Urinary bladder (tissue), 4 donors: ENCODE measurements around the gene PTPRC. TPM values are rescaled to one million over a fixed set of nuclear protein-coding genes. Genes with fewer than 3 reads are reported as not detected.
"Not testable (repeated sequence)": the region's sequence is repeated elsewhere in the genome, so short reads cannot be mapped to it uniquely, and the experiment has no call there.

ENCODE experiments used
- DNase-seq: peaks from one replicate; pipeline ENCODE4 v3.0.0-alpha.2; 2015; ENCODE audit errors: extremely low spot score
- H3K27ac ChIP-seq: one replicate; pipeline ENCODE4 v1.5.1; 2013; ENCODE audit warnings: low read depth, mild to moderate bottlenecking, moderate library complexity
- H3K36me3 ChIP-seq: one replicate; pipeline ENCODE4 v1.6.1; 2013; ENCODE audit warnings: mild to moderate bottlenecking, moderate library complexity; ENCODE audit not compliant: insufficient read depth
- H3K4me1 ChIP-seq: one replicate; pipeline ENCODE4 v1.6.1; 2013; ENCODE audit warnings: mild to moderate bottlenecking, moderate library complexity; ENCODE audit not compliant: insufficient read depth
- H3K4me3 ChIP-seq: one replicate; pipeline ENCODE4 v1.5.1; 2013; ENCODE audit warnings: low read depth, low read length
- WGBS: extraction: QIAGEN DNeasy Blood & Tissue Kit; methylation state at CpG from one replicate; pipeline ENCODE4 v1.1.7; 2013; 5-methylcytosine and 5-hydroxymethylcytosine counted together
- polyA plus RNA-seq: library from polyadenylated mRNA; stranded (reverse); fragments of 200-250 nt; gene quantifications from one replicate; pipeline ENCODE4 v1.2.3, GENCODE V29; 2013
- total RNA-seq: library from RNA; depleted of rRNA; stranded (reverse); fragments of >200 nt; gene quantifications from one replicate; pipeline ENCODE4 v1.2.3, GENCODE V29; 2014
- donor health status: healthy with polysubstance abuse.
- donor health status: healthy.

The PTPRC gene, protein sequence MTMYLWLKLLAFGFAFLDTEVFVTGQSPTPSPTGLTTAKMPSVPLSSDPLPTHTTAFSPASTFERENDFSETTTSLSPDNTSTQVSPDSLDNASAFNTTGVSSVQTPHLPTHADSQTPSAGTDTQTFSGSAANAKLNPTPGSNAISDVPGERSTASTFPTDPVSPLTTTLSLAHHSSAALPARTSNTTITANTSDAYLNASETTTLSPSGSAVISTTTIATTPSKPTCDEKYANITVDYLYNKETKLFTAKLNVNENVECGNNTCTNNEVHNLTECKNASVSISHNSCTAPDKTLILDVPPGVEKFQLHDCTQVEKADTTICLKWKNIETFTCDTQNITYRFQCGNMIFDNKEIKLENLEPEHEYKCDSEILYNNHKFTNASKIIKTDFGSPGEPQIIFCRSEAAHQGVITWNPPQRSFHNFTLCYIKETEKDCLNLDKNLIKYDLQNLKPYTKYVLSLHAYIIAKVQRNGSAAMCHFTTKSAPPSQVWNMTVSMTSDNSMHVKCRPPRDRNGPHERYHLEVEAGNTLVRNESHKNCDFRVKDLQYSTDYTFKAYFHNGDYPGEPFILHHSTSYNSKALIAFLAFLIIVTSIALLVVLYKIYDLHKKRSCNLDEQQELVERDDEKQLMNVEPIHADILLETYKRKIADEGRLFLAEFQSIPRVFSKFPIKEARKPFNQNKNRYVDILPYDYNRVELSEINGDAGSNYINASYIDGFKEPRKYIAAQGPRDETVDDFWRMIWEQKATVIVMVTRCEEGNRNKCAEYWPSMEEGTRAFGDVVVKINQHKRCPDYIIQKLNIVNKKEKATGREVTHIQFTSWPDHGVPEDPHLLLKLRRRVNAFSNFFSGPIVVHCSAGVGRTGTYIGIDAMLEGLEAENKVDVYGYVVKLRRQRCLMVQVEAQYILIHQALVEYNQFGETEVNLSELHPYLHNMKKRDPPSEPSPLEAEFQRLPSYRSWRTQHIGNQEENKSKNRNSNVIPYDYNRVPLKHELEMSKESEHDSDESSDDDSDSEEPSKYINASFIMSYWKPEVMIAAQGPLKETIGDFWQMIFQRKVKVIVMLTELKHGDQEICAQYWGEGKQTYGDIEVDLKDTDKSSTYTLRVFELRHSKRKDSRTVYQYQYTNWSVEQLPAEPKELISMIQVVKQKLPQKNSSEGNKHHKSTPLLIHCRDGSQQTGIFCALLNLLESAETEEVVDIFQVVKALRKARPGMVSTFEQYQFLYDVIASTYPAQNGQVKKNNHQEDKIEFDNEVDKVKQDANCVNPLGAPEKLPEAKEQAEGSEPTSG (N-terminal part only)
- total RNA-seq (34.4 TPM), polyA plus RNA-seq (9.6 TPM)

DNA sequence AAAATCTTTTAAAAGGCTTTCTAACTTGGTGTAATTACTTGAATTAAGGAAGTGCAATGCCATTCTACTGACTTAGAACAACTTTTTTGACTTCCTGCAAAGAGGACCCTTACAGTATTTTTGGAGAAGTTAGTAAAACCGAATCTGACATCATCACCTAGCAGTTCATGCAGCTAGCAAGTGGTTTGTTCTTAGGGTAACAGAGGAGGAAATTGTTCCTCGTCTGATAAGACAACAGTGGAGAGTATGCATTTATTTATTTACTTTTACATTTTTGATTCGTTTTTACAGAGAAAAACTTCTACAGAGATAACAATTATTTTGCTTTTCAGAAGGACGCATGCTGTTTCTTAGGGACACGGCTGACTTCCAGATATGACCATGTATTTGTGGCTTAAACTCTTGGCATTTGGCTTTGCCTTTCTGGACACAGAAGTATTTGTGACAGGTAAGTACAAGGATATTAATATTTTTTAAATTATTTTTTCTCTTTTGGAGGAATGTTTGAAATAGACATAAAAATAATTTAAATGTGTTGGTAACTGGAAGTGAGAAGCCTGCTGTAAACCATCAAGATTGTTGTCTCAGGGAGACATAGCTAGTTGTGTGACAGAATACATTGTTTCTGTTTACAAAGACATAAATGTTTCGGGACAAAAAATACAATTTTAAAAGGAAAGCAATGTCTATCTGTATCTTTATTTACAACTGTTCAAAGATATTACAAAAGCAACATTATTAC is at the start of gene PTPRC:
Gene PTPRC, plus strand, starts transcription at position 147 of the 742 bp plus-strand sequence. Its CDS starts 229 bp downstream, at position 376.
- 58% methylated on average over 6 of the region's 6 CpGs for WGBS
- Histone ChIP-seq H3K4me3 (no peak within 1 kb of the TSS), H3K36me3 (no peaks in the 10 kb centered on the region), H3K4me1 (no peaks in the 10 kb centered on the region), H3K27ac (no peak within 1 kb of the TSS)
- no peak for DNase-seq

DNA sequence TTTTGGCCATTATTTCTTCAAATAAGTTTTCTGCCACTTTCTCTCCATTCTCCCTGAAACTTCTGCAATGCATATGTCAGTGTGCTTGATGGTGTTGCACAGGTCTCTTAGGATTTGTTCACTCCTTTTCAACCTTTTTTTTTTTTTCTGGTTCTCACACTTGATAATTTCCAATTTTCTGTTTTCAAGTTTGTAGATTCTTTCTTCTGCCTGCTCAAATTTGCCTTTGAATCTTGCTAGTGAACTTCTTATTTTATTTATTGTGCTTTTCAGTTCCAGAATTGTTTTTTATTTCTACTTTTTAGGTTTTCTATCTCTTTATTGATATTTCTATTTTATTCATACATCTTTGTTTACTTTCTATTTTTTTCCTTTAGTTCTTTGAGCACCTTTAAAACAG is 48.4 kb upstream of the PTPRC start:
- no peaks in the 10 kb centered on the region for H3K36me3 ChIP-seq

DNA sequence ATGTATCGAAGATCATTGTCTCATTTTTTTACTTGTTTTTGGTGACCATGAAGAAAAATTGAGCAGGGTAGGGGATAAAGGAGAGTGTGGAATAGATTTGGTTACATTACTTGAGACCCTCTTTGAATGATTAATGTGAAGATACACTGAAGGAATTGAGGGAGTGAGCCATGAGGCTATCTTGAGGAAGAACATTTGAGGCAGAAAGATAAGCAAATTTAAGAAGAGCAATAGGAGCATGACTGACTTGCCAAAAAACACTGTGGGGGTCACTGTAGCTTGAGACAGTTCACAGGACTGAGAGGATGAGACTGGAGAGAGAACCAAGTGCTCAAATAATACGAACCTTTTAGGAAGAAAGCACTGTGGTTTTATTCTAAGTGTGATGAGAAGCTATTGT is 43.1 kb upstream of the PTPRC start:
- Histone ChIP-seq H3K4me1 (no peaks in the 10 kb centered on the region), H3K27ac (no peak overlapping the region), H3K4me3 (no peak overlapping the region), H3K36me3 (no peaks in the 10 kb centered on the region)
- 89% methylated on average over 2 of the region's 2 CpGs for WGBS
- DNase-seq = no peak

More for the DNA sequence above, 48.4 kb upstream of the PTPRC start:
- H3K4me1 ChIP-seq = no peaks in the 10 kb centered on the region
- no peak overlapping the region for H3K4me3 ChIP-seq
- no peak overlapping the region for H3K27ac ChIP-seq
- no peak for DNase-seq

DNA sequence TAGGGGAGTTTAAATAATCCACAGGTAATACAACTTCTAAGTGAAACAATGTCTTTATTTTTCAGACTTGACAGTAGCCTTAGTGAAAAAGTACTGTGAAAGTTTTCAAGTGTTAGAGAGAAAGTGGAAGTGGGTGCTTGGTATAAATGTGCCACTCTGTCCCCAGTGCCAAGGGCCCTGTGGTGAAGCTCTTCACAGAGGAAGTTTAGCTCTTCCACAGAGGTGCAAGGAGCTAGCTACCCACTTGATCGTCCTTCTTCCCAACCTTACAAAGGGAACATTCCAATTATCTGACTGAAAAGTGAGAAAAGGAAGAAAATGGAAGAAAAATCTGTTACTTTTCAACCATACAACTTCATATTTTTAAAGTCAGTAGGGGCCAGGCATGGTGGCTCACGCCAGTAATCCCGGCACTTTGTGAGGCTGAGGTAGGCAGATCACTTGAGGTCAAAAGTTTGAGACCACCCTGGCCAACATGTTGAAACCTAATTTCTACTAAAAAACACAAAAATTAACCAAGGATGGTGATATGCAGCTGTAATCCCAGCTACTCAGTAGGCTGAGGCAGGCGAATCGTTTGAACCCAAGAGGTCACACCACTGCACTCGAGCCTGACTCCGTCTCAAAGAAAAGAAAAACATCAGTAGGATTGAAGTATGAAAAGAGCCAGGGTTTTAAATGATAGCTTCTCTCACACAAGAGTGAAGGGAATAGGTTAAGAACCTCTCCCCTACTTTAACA is 41.0 kb upstream of the PTPRC start:
- WGBS = 89% methylated on average over 7 of the region's 7 CpGs
- no peak overlapping the region for H3K27ac ChIP-seq
- no peak for DNase-seq

DNA sequence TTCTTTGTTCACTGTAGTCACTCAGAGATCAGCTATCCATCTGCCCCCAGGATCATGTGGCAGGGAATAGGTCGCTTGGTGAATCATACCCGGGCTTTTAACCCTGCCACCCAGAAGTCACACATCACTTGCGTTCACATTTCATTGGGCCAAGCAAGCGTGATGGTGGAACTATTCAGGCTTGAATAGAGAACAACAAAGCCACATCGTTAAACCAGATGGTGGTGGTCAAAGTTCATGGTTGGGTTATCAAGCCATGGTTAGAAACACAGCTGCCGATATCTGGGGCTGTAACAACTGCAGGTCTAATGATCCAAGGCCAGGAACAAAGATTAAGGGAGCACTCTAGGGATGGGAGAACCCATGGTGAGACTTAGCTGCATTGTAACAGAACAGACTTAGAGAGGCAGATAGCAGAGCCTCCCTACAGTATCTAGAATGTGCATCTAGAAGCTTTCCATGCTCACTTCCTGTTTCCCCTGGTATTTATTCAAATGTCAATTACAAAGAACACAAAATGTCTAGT is 40.0 kb upstream of the PTPRC start:
- Histone ChIP-seq H3K4me3 (no peak overlapping the region), H3K36me3 (no peaks in the 10 kb centered on the region), H3K4me1 (no peaks in the 10 kb centered on the region), H3K27ac (no peak overlapping the region)
- no peak for DNase-seq
- WGBS = 85% methylated on average over 6 of the region's 6 CpGs

More for the DNA sequence above, 41.0 kb upstream of the PTPRC start:
- no peaks in the 10 kb centered on the region for H3K4me1 ChIP-seq
- H3K4me3 ChIP-seq = no peak overlapping the region
- no peaks in the 10 kb centered on the region for H3K36me3 ChIP-seq

- 89% methylated on average over 2 of the region's 2 CpGs for WGBS
- H3K4me3 ChIP-seq = no peak overlapping the region
- DNase-seq = no peak
- H3K27ac ChIP-seq = no peak overlapping the region
- H3K36me3 ChIP-seq = no peaks in the 10 kb centered on the region
- no peaks in the 10 kb centered on the region for H3K4me1 ChIP-seq
Measured at GRCh38 chr1:198599749-198600148, 39.1 kb upstream of the PTPRC start.

- no peak overlapping the region for H3K4me3 ChIP-seq
- DNase-seq = no peak
- H3K36me3 ChIP-seq = no peaks in the 10 kb centered on the region
- H3K27ac ChIP-seq = no peak overlapping the region
- WGBS = 97% methylated on average over 1 of the region's 1 CpG
- H3K4me1 ChIP-seq = no peaks in the 10 kb centered on the region
Measured at GRCh38 chr1:198600906-198601305, 37.9 kb upstream of the PTPRC start.

DNA sequence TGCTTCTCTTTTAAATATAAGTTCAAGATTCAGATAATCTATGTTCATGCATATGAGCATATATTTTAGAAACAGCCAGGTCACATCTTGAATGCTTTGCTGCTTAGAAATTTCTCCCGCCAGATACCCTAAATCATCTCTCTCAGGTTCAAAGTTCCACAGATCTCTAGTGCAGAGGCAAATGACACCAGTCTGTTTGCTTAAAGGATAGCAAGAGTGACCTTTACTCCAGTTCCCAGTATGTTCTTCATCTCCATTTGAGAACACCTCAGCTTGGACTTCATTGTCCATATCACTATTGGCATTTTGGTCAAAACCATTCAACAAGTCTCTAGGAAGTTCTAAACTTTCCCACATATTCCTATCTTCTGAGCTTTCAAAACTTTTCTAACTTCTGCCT is 37.5 kb upstream of the PTPRC start:
- WGBS = 93% methylated on average over 1 of the region's 1 CpG
- not testable (repeated sequence) for H3K4me1 ChIP-seq, H3K27ac ChIP-seq, H3K4me3 ChIP-seq, DNase-seq, H3K36me3 ChIP-seq

DNA sequence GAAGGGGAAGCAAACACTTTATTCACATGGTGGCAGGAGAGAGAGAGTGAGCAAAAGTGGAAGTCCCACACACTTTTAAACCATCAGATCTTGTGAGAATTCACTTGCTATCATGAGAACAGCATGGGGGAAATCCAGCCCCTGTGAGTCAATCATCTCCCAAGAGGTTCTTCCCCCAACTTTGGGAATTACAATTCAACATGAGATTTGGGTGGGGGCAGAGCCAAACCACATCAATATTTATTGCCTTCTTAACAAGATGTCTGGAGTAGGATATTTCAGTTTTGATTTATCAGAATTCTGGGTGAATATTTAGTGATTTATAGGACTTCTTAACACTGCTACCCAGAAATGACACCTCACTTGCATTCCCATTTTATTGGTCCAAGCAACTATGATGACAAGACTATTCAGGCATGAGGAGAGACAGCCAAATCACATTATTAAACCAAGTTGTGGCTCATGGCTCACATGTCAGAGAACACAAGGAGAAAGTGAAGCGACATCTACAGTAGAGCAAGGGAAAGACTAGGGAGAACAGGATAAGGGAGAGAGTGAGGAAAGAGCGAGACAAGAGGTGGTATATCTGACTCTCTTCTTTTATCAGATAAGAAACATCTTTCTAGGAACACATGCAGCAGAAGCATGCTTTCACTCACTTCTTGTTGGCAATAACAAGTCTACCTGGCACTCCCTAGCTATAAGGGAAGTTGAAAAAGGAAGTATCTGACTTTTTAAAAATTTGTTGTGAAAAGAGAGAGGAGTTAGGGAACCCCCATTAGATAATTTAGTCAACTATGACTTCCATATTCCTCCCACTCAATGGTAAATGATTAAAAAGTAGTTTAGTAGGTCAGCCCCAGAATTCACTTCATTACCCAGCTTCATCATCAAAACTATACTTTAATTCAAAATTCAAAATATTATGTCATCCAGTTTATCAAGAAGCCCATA is 36.6 kb upstream of the PTPRC start:
- no peaks in the 10 kb centered on the region for H3K4me1 ChIP-seq
- no peak for DNase-seq
- H3K4me3 ChIP-seq = no peak overlapping the region
- H3K36me3 ChIP-seq = no peaks in the 10 kb centered on the region
- WGBS = 83% methylated on average over 2 of the region's 2 CpGs
- no peak overlapping the region for H3K27ac ChIP-seq

- WGBS = 33% methylated on average over 1 of the region's 1 CpG
- H3K27ac ChIP-seq = no peak overlapping the region
- DNase-seq = no peak
- no peaks in the 10 kb centered on the region for H3K4me1 ChIP-seq
- H3K4me3 ChIP-seq = no peak overlapping the region
- no peaks in the 10 kb centered on the region for H3K36me3 ChIP-seq
Measured at GRCh38 chr1:198604975-198605374, 33.9 kb upstream of the PTPRC start.

DNA sequence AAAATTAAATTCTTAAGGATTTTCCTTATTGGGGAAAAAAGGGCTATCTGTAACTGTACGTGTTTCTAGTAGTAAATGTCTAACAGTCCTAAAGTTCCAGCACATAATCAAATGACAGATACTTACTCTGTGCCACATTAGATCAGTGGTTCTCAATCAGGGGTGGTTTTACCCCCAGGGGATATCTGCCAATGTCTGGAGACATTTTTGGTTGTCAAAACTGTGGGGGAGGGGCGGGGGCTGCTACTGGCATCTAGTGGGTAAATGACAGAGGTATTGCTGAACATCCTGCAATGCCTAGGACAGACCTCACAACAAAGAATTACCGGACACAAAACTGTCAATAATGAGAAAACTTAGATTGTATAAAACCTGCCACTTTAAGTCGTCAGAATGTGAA is 33.4 kb upstream of the PTPRC start:
- Histone ChIP-seq H3K27ac (no peak overlapping the region), H3K36me3 (no peaks in the 10 kb centered on the region), H3K4me1 (no peaks in the 10 kb centered on the region), H3K4me3 (no peak overlapping the region)
- 66% methylated on average over 4 of the region's 4 CpGs for WGBS
- DNase-seq = no peak
